PC-3 (cell line): ENCODE results near the gene CAPN13. TPM values are rescaled to one million over a fixed set of nuclear protein-coding genes. Genes with fewer than 3 reads are reported as not detected.
A peak's percentile ranks its signal among the peaks of the same experiment; 100 is the strongest.

Experiments
- ATAC-seq: fragments of 200-7000 bp; cut with Tn5 transposase; 2 replicates; pipeline ENCODE4 v1.9.1; 2020; ENCODE audit warnings: mild to moderate bottlenecking, moderate library complexity
- BruUV-seq: library from RNA; stranded (reverse); fragments of 400-500 nt; replicated peaks from 2 replicates; lab custom pipeline; 2021; lab: Mats Ljungman, UMichigan
- CTCF ChIA-PET: fragments of 300-600 bp; sonication (Branson Sonifier 250); formaldehyde crosslinking; loops from one replicate; lab custom pipeline; 2022; ENCODE audit warnings: antibody characterized with exemption; lab: Charles Lee
- POLR2A ChIA-PET: fragments of 300-600 bp; sonication (Branson Sonifier 250); formaldehyde crosslinking; loops from one replicate; lab custom pipeline; 2022; ENCODE audit warnings: antibody characterized with exemption; ENCODE audit not compliant: unreplicated experiment; lab: Charles Lee
- DNase-seq: peaks from one replicate; pipeline ENCODE4 v3.0.0-alpha.2; 2015
- H2AFZ ChIP-seq: fragments of 300-600 bp; sonication (generic); 2 replicates; pipeline ENCODE4 v1.6.0; 2016; ENCODE audit warnings: antibody characterized with exemption, low read length
- H3F3A ChIP-seq: fragments of 300-600 bp; sonication (generic); one replicate; pipeline ENCODE4 v1.6.0; 2017; ENCODE audit warnings: antibody characterized with exemption, low read length, control low read depth, mild to moderate bottlenecking; ENCODE audit not compliant: unreplicated experiment
- H3K27ac ChIP-seq: fragments of 300-600 bp; sonication (generic); 2 replicates; pipeline ENCODE4 v1.5.1; 2016; ENCODE audit warnings: mild to moderate bottlenecking, low read length
- H3K27me3 ChIP-seq: fragments of 300-600 bp; sonication (generic); 2 replicates; pipeline ENCODE4 v1.6.1; 2016; ENCODE audit warnings: low read length, mixed read lengths
- H3K36me3 ChIP-seq: fragments of 300-600 bp; sonication (generic); 2 replicates; pipeline ENCODE4 v1.6.1; 2016; ENCODE audit warnings: low read depth, mixed run types, low read length, mixed read lengths
- H3K4me1 ChIP-seq: fragments of 300-600 bp; sonication (generic); 2 replicates; pipeline ENCODE4 v1.5.1; 2016; ENCODE audit warnings: low read length; ENCODE audit not compliant: insufficient read depth
- H3K4me2 ChIP-seq: fragments of 300-600 bp; sonication (generic); 2 replicates; pipeline ENCODE4 v1.6.0; 2016; ENCODE audit warnings: low read length
- H3K4me3 ChIP-seq: fragments of 300-600 bp; sonication (generic); 2 replicates; pipeline ENCODE4 v1.5.1; 2016; ENCODE audit warnings: mild to moderate bottlenecking, low read length, mixed read lengths
- H3K79me2 ChIP-seq: fragments of 300-600 bp; sonication (generic); 2 replicates; pipeline ENCODE4 v1.6.1; 2017; ENCODE audit warnings: low read length, mixed read lengths
- H3K9ac ChIP-seq: fragments of 300-600 bp; sonication (generic); 2 replicates; pipeline ENCODE4 v1.6.0; 2016; ENCODE audit warnings: mild to moderate bottlenecking, low read length
- H3K9me2 ChIP-seq: fragments of 300-600 bp; sonication (generic); replicated peaks from 2 replicates; pipeline ENCODE4 v1.6.1; 2016; ENCODE audit warnings: mixed run types, low read length, mixed read lengths
- H3K9me3 ChIP-seq: fragments of 300-600 bp; sonication (generic); 2 replicates; pipeline ENCODE4 v1.6.1; 2016; ENCODE audit warnings: low read length, mixed read lengths
- H4K20me1 ChIP-seq: fragments of 300-600 bp; sonication (generic); 2 replicates; pipeline ENCODE4 v1.6.1; 2016; ENCODE audit warnings: low read length, mixed read lengths
- CTCF ChIP-seq: fragments of 300-600 bp; sonication (generic); conservative IDR thresholded peaks from 2 replicates; pipeline ENCODE4 v1.5.1; 2017; ENCODE audit warnings: antibody characterized with exemption, low read depth, mild to moderate bottlenecking, low read length
- EZH2 ChIP-seq: fragments of 300-600 bp; sonication (generic); IDR thresholded peaks from one replicate; pipeline ENCODE4 v1.6.1; 2017; ENCODE audit warnings: antibody characterized with exemption, mild to moderate bottlenecking, low read length; ENCODE audit not compliant: unreplicated experiment
- EZH2phosphoT487 ChIP-seq: fragments of 300-600 bp; sonication (generic); IDR thresholded peaks from 2 replicates; pipeline ENCODE4 v1.6.1; 2018; ENCODE audit warnings: mild to moderate bottlenecking, antibody characterized with exemption, low read length, borderline replicate concordance
- intact Hi-C: fragments of 100-400 bp; cut with micrococcal nuclease; formaldehyde crosslinking; loops from 2 replicates; pipeline ENCODE4 v1.9.0; 2023
- total RNA-seq: library from RNA; depleted of rRNA; stranded (reverse); fragments of >200 nt; gene quantifications from 2 replicates; pipeline ENCODE4 v1.2.3, GENCODE V29; 2014

CAPN13 gene
- total RNA-seq, 1 experiment from 2014 or later, result 0.44 TPM

DNA sequence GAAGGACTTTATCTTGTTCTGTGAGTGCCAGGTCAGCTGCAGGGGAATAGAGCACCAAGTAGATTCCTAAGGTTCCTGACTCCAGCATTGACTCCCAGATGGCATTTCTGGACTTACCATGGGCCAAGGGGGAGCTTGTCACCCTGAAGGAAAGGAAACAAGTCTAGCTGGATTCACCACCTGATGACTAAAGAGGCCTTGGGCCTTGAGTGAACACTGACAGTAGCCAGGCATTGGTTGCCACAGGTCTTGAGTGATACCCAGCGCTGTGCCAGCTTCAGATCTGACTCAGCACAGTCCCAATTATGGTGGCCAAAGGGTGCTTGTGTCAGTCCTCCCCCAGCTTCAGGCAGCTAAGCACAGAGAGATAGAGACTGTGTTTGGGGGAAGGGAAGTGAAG, 40.1 kb upstream of the CAPN13 start:
- ChIA-PET POLR2A (no interaction called here), CTCF (no interaction called here)
- peak overlapping the region; percentile 18 for H3K4me3 ChIP-seq
- peak overlapping the region; percentile 51 for H3K9ac ChIP-seq
- H4K20me1 ChIP-seq, result no peaks in the 10 kb centered on the region
- H3K27me3 ChIP-seq, result no peaks in the 10 kb centered on the region
- TF ChIP-seq EZH2phosphoT487 (no peak), CTCF (no peak), EZH2 (no peak)
- ATAC-seq, result no peak
- intact Hi-C loops, result no loop called here
- no peaks in the 10 kb centered on the region for H3K36me3 ChIP-seq
- H3K79me2 ChIP-seq, result no peaks in the 10 kb centered on the region
- no peaks in the 10 kb centered on the region for H3F3A ChIP-seq
- H2AFZ ChIP-seq, result no peak overlapping the region
- H3K9me3 ChIP-seq, result no peaks in the 10 kb centered on the region
- no TSS peak for BruUV-seq
- H3K4me2 ChIP-seq, result peak overlapping the region; percentile 51
- peak; percentile 92 for DNase-seq
- peak overlapping the region; percentile 90 for H3K27ac ChIP-seq
- no peaks in the 10 kb centered on the region for H3K9me2 ChIP-seq
- H3K4me1 ChIP-seq, result peaks cover 13% of the 10 kb centered on the region

GRCh38 chr2:30828586-30828985, 21.3 kb upstream of the CAPN13 start:
- ATAC-seq (no peak), DNase-seq (no peak)
- no peak overlapping the region for H3K4me3 ChIP-seq
- H4K20me1 ChIP-seq, result no peaks in the 10 kb centered on the region
- POLR2A ChIA-PET, result no interaction called here
- H3K9me3 ChIP-seq, result 0 out of 2 replicates have a peak, but pooled peaks cover 10% of the 10 kb centered on the region
- no peaks in the 10 kb centered on the region for H3K79me2 ChIP-seq
- no peaks in the 10 kb centered on the region for H3F3A ChIP-seq
- CTCF ChIA-PET, result no interaction called here
- H3K4me2 ChIP-seq, result no peak overlapping the region
- BruUV-seq, result no TSS peak
- intact Hi-C loops, result no loop called here
- no peaks in the 10 kb centered on the region; the same call in 1 of the 2 replicates for H3K36me3 ChIP-seq
- H3K27me3 ChIP-seq, result no peaks in the 10 kb centered on the region
- H3K9ac ChIP-seq, result no peak overlapping the region
- no peak for TF ChIP-seq CTCF
- no peak overlapping the region for H2AFZ ChIP-seq
- H3K9me2 ChIP-seq, result no peaks in the 10 kb centered on the region
- H3K4me1 ChIP-seq, result no peaks in the 10 kb centered on the region
- H3K27ac ChIP-seq, result no peak overlapping the region

DNA sequence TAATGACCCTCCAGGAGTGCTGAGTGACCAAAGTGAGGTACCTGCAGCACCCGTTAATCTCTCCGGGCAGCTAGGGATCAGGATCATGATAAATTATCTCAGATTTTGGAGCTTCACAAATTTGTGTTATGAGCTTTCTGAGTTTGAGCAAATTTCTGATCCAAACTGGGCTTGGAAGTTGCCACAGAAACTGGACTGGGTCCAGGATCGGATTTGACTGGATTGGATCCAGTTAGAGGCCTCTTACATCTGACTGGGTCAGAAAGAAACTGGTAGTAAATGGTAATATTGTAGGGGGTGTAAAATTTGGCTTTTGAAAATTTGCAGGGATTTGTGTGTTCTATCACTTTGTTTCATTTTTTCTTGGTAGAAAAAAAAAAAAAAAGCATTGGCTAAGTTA, 19.7 kb upstream of the CAPN13 start:
- intact Hi-C loops, result no loop called here

More for the DNA sequence above, 19.7 kb upstream of the CAPN13 start:
- ATAC-seq (no peak), DNase-seq (no peak)
- Histone ChIP-seq H3K4me3 (no peak overlapping the region), H3K9ac (no peak overlapping the region), H4K20me1 (no peaks in the 10 kb centered on the region), H3K36me3 (no peaks in the 10 kb centered on the region; the same call in 1 of the 2 replicates), H3K4me2 (no peak overlapping the region), H2AFZ (no peak overlapping the region), H3F3A (no peaks in the 10 kb centered on the region), H3K4me1 (no peaks in the 10 kb centered on the region), H3K27me3 (peaks cover 2% of the 10 kb centered on the region; the same call in 1 of the 2 replicates), H3K9me2 (no peaks in the 10 kb centered on the region), H3K9me3 (0 out of 2 replicates have a peak, but pooled peaks cover 10% of the 10 kb centered on the region), H3K27ac (no peak overlapping the region), H3K79me2 (no peaks in the 10 kb centered on the region)
- POLR2A ChIA-PET, result no interaction called here
- no TSS peak for BruUV-seq
- CTCF ChIA-PET, result no interaction called here
- TF ChIP-seq EZH2phosphoT487 (no peak), CTCF (no peak), EZH2 (no peak)
